ENCODE results near the gene LRP1-AS. TPM values are rescaled to one million over a fixed set of nuclear protein-coding genes. Genes with fewer than 3 reads are reported as not detected.

Gene LRP1-AS
- total RNA-seq, 1 experiment from 2014 or later: not detected

- no peak for DNase-seq (ENCODE audit: low read depth)
These were observed 6.2 kb downstream of the LRP1-AS start for GRCh38 chr12:57141249-57141648.

- DNase-seq (ENCODE audit: low read depth): no peak
These were observed 7.4 kb downstream of the LRP1-AS start for GRCh38 chr12:57139796-57140649.

- no peak for DNase-seq (ENCODE audit: low read depth)
These were observed 8.7 kb downstream of the LRP1-AS start for GRCh38 chr12:57138526-57139272.

GRCh38 chr12:57135527-57136326 lies 11.7 kb downstream of the LRP1-AS start:
- DNase-seq (ENCODE audit: low read depth): no peak

- DNase-seq (ENCODE audit: low read depth): no peak
These were observed 12.5 kb downstream of the LRP1-AS start for GRCh38 chr12:57134949-57135348.

GRCh38 chr12:57133916-57134315 lies 13.5 kb downstream of the LRP1-AS start:
- no peak for DNase-seq (ENCODE audit: low read depth)

GRCh38 chr12:57133013-57133569 lies 14.3 kb downstream of the LRP1-AS start:
- DNase-seq (ENCODE audit: low read depth): no peak

GRCh38 chr12:57131896-57132744 lies 15.3 kb downstream of the LRP1-AS start:
- no peak for DNase-seq (ENCODE audit: low read depth)

GRCh38 chr12:57130941-57131340 lies 16.5 kb downstream of the LRP1-AS start:
- DNase-seq (ENCODE audit: low read depth): no peak

GRCh38 chr12:57129889-57130288 lies 17.5 kb downstream of the LRP1-AS start:
- no peak for DNase-seq (ENCODE audit: low read depth)

GRCh38 chr12:57129321-57129842 lies 18.0 kb downstream of the LRP1-AS start:
- no peak for DNase-seq (ENCODE audit: low read depth)

GRCh38 chr12:57128519-57129247 lies 18.7 kb downstream of the LRP1-AS start:
- no peak for DNase-seq (ENCODE audit: low read depth)

- DNase-seq (ENCODE audit: low read depth): peak; percentile 84
These were observed 19.5 kb downstream of the LRP1-AS start, which contains the start of gene LRP1 for GRCh38 chr12:57127726-57128518. TSS of gene LRP1 (plus strand) at chr12:57128483. CDS start at chr12:57128965, 482 bp downstream.

- peak; percentile 54 for DNase-seq (ENCODE audit: low read depth)
These were observed 20.2 kb downstream of the LRP1-AS start for GRCh38 chr12:57127101-57127725.

GRCh38 chr12:57126561-57126960 lies 20.9 kb downstream of the LRP1-AS start:
- DNase-seq (ENCODE audit: low read depth): no peak

- no peak for DNase-seq (ENCODE audit: low read depth)
These were observed 21.4 kb downstream of the LRP1-AS start for GRCh38 chr12:57126061-57126460.

GRCh38 chr12:57124261-57124877 lies 23.1 kb downstream of the LRP1-AS start:
- peak; percentile 78 for DNase-seq (ENCODE audit: low read depth)

- DNase-seq (ENCODE audit: low read depth): no peak
These were observed 23.6 kb downstream of the LRP1-AS start for GRCh38 chr12:57123813-57124212.

Data from Daoy (cell line).